HEK293T (cell line): ENCODE measurements around the gene UMODL1.

ENCODE experiments used
- BHLHE40 ChIP-seq: fragments of 450-650 bp; IDR thresholded peaks from 2 replicates; pipeline ENCODE4 v1.6.1; 2016; ENCODE audit warnings: mild to moderate bottlenecking, moderate library complexity, borderline replicate concordance
- CTBP1 ChIP-seq: fragments of 450-650 bp; IDR thresholded peaks from 2 replicates; pipeline ENCODE4 v1.6.1; 2016; ENCODE audit warnings: borderline replicate concordance
- ELF4 ChIP-seq: fragments of 450-650 bp; IDR thresholded peaks from 2 replicates; pipeline ENCODE4 v1.6.1; 2017; ENCODE audit warnings: antibody characterized with exemption
- FOXK2 ChIP-seq: fragments of 450-650 bp; IDR thresholded peaks from 2 replicates; pipeline ENCODE4 v1.6.1; 2016; ENCODE audit warnings: mild to moderate bottlenecking
- FOXM1 ChIP-seq: fragments of 450-650 bp; IDR thresholded peaks from 2 replicates; pipeline ENCODE4 v1.6.1; 2017; ENCODE audit warnings: mild to moderate bottlenecking, borderline replicate concordance
- L3MBTL2 ChIP-seq: fragments of 450-650 bp; conservative IDR thresholded peaks from 2 replicates; pipeline ENCODE4 v1.6.1; 2016; ENCODE audit warnings: mild to moderate bottlenecking
- SP1 ChIP-seq: fragments of 450-650 bp; IDR thresholded peaks from 2 replicates; pipeline ENCODE4 v1.6.1; 2017
- SUZ12 ChIP-seq: fragments of 450-650 bp; IDR thresholded peaks from 2 replicates; pipeline ENCODE4 v1.6.1; 2016; ENCODE audit warnings: mild to moderate bottlenecking
- TARDBP ChIP-seq: fragments of 450-650 bp; IDR thresholded peaks from 2 replicates; pipeline ENCODE4 v1.6.1; 2016
- ZNF384 ChIP-seq: fragments of 450-650 bp; IDR thresholded peaks from 2 replicates; pipeline ENCODE4 v1.6.1; 2016

GRCh38 chr21:42092771-42093170, 21.7 kb downstream of the UMODL1 start:
- TF ChIP-seq TARDBP (no peak), L3MBTL2 (no peak), FOXM1 (no peak), FOXK2 (no peak), ELF4 (no peak), CTBP1 (no peak), ZNF384 (no peak), BHLHE40 (no peak), SUZ12 (no peak), SP1 (no peak)
